GM10248 (cell line): ENCODE data around the gene UBE3D.

Experiments used
- CTCF ChIA-PET: fragments of 300-600 bp; sonication (Branson Sonifier 250); formaldehyde crosslinking; extraction: SDS; loops from one replicate; lab custom pipeline; 2021; ENCODE audit warnings: antibody characterized with exemption; lab: Yijun Ruan, JAX
- POLR2A ChIA-PET: fragments of 350-650 bp; sonication (Branson Sonifier 250); formaldehyde crosslinking; extraction: SDS; loops from one replicate; lab custom pipeline; 2020; ENCODE audit warnings: antibody characterized with exemption; lab: Yijun Ruan, JAX
- DNase-seq: peaks from one replicate; pipeline ENCODE4 v3.0.0; 2012; ENCODE audit errors: extremely low spot score
- TF ChIP-seq, protein P1 (sequence below): IDR thresholded peaks from 2 replicates; pipeline ENCODE4 v1.5.1; 2012; ENCODE audit warnings: mild to moderate bottlenecking, low read depth; ENCODE audit errors: extremely low read depth, missing control alignments, control extremely low read depth

UBE3D gene

DNA sequence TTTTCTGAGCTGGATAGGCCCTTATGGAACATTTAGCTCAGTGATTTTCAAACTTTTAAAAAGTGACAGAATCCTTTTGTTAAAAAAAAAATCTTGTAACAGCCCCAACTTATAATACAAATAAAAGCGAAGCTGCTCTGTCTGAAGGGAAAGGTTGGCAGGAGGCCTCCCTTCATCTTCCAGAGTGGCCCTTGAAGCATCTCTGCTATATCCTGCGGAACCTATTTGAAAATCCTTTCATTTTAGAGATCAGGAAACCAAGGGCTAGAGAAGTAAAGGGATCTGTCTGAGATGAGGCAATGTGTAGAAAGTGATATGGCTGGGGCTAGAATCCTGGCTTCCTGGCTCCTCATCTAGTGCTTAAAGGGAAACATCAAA is 107.8 kb downstream of the UBE3D start:
- ChIA-PET POLR2A (no interaction called here), CTCF (no interaction called here)
- TF ChIP-seq, protein P1, sequence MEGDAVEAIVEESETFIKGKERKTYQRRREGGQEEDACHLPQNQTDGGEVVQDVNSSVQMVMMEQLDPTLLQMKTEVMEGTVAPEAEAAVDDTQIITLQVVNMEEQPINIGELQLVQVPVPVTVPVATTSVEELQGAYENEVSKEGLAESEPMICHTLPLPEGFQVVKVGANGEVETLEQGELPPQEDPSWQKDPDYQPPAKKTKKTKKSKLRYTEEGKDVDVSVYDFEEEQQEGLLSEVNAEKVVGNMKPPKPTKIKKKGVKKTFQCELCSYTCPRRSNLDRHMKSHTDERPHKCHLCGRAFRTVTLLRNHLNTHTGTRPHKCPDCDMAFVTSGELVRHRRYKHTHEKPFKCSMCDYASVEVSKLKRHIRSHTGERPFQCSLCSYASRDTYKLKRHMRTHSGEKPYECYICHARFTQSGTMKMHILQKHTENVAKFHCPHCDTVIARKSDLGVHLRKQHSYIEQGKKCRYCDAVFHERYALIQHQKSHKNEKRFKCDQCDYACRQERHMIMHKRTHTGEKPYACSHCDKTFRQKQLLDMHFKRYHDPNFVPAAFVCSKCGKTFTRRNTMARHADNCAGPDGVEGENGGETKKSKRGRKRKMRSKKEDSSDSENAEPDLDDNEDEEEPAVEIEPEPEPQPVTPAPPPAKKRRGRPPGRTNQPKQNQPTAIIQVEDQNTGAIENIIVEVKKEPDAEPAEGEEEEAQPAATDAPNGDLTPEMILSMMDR: no peak
- no peak for DNase-seq

DNA sequence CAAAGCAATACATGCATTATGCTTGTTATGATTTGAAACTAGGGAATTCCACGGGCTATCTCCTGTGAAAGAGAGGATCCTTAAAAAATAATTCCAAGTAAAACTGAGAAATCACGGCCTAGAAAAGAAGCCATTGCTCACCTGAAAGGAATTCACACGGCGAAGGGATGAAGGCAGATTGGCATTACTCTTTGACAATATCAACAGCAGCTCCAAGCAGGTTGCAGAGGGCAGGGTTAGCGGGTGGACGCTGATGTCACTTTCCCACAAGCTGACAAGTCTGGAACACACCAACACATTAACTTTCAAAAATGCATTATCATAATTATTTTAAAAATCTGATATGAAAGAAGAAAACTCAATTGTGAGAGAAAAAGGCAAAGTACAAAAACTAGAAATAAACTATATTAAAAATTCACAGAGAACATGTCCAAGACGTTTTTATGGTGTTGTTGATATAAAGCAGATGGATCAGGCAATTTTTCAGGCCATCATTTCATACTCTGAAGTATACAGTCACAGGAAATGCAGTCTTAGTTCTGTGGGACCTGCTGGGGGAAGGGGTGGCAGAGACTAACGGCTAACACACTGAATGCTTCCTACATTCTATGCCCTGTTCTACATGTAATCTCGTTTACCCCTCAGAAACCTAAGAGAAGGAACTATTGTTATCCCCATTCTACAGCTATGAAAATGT is 108.3 kb downstream of the UBE3D start:
- ChIA-PET POLR2A (no interaction called here), CTCF (no interaction called here)
- TF ChIP-seq, protein P1: no peak
- no peak for DNase-seq

DNA sequence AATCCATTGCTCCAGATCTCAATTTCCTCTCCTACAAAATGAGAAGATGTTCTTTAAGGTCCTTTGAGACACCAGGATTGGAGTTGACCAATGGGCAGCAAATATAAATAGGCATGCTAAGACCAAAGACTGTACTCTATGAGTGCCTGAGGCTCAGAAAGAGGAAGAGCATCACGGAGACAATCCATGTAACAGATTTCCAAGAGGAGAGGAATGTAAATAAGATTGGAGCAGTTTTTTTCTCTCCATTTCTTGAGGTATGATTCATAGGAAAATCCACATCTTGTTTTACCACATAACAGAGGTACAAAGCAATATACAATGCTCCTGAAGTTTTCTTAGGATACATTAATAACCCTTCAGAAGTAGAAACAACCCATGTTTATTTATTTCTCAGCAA is 109.8 kb downstream of the UBE3D start:
- TF ChIP-seq, protein P1: no peak
- POLR2A ChIA-PET: interaction anchor here (0.6 kb wide), 1 partner anchor 120 kb away, joined by 4 read pairs; no protein-coding TSS in a partner anchor

DNA sequence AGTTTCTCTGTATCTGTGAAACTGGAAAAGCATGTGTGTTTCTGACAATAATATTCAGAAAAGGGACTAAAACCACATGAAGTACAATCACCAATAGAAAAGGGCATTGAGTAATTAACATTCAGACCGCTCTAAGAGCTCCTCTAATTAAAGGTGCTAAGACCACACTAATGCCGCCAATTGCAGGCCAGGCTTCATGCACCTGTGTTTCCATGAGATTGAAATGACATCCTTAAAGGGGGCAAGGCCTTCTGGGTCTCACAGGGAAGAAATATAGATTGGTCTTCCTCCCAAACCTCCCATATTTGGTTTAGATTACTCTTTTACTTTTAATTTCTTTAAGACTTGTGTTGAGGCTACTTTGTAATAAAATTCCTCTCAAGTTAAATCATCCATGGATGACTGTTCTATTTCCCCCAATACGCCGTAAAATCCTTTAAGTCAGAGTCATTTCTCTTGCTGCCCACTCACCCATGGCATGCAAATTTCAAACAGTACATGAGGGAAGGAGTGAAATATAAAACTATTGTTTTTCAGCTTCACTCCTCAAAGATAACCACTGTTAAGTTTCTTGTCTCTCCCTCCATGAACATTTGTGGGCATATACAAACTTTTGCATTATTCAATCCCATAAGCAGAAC is 110.6 kb downstream of the UBE3D start:
- CTCF ChIA-PET: interaction anchor here (1.1 kb wide), 1 partner anchor 9 kb away, joined by 3 read pairs; no protein-coding TSS in a partner anchor
- POLR2A ChIA-PET: interaction anchor here (0.6 kb wide), 1 partner anchor 119 kb away, joined by 4 read pairs; no protein-coding TSS in a partner anchor
- DNase-seq: no peak
- TF ChIP-seq, protein P1: no peak

More for the DNA sequence above, 109.8 kb downstream of the UBE3D start:
- CTCF ChIA-PET: no interaction called here
- DNase-seq: no peak

DNA sequence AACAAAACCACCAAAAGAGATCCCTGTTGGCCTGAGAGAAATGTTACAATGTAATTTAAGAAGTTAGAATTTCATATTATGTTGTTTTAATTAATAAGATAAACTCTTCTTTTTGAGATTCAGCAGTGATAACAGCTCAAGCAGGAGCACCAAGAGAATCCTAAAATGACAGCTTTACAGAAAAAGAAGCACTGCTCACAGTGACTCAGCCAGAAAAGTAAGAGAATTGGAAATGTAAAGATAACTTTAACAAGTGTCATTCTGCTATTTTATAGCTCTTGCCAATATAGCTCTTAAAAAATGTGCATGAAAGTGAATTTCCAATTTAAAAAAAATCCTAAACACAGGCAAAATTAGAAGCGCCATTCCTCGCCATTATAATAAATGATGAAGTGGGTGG is 111.3 kb downstream of the UBE3D start:
- ChIA-PET POLR2A (no interaction called here), CTCF (interaction anchor here (1.1 kb wide), 1 partner anchor 10 kb away, joined by 3 read pairs; no protein-coding TSS in a partner anchor)
- TF ChIP-seq, protein P1: no peak

DNA sequence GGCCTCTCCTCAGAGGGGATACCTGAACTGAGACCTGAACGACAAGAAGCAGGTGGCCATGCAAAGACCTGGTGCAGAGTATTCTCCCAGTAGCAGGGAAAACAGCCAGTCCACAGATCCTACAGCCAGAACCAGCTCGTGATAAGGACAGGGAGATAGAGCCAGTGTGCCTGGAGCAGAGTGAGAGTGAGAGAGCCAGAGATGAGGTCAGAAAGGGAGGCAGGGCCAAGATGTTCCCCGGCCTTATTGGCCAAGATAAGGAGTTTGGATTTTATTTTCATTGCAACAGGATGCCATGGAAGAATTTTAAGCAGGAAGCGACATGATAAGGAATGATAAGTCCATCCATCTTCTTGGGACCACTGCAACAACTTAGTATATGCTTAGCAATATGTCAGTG is 111.8 kb downstream of the UBE3D start:
- POLR2A ChIA-PET: no interaction called here
- CTCF ChIA-PET: no interaction called here
- TF ChIP-seq, protein P1: no peak
- DNase-seq: no peak

More for the DNA sequence above, 111.3 kb downstream of the UBE3D start:
- DNase-seq: no peak
